22Rv1 (cell line): Measurements from ENCODE around the gene VSIR.

Source experiments
- H3K27ac ChIP-seq: fragments of 450-650 bp; 2 replicates; pipeline ENCODE4 v1.5.1; 2017
- ZFX ChIP-seq: fragments of 450-650 bp; IDR thresholded peaks from 2 replicates; pipeline ENCODE4 v1.6.1; 2017; ENCODE audit warnings: antibody characterized with exemption, borderline replicate concordance
- TF ChIP-seq, protein P1 (sequence below): fragments of 450-650 bp; IDR thresholded peaks from 2 replicates; pipeline ENCODE4 v1.5.1; 2017; ENCODE audit warnings: mild to moderate bottlenecking

Gene VSIR

GRCh38 chr10:71714031-71714410 lies 59.3 kb downstream of the VSIR start:
- H3K27ac ChIP-seq: no peak overlapping the region
- no peak for TF ChIP-seq ZFX
- TF ChIP-seq, protein P1, sequence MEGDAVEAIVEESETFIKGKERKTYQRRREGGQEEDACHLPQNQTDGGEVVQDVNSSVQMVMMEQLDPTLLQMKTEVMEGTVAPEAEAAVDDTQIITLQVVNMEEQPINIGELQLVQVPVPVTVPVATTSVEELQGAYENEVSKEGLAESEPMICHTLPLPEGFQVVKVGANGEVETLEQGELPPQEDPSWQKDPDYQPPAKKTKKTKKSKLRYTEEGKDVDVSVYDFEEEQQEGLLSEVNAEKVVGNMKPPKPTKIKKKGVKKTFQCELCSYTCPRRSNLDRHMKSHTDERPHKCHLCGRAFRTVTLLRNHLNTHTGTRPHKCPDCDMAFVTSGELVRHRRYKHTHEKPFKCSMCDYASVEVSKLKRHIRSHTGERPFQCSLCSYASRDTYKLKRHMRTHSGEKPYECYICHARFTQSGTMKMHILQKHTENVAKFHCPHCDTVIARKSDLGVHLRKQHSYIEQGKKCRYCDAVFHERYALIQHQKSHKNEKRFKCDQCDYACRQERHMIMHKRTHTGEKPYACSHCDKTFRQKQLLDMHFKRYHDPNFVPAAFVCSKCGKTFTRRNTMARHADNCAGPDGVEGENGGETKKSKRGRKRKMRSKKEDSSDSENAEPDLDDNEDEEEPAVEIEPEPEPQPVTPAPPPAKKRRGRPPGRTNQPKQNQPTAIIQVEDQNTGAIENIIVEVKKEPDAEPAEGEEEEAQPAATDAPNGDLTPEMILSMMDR: no peak

DNA sequence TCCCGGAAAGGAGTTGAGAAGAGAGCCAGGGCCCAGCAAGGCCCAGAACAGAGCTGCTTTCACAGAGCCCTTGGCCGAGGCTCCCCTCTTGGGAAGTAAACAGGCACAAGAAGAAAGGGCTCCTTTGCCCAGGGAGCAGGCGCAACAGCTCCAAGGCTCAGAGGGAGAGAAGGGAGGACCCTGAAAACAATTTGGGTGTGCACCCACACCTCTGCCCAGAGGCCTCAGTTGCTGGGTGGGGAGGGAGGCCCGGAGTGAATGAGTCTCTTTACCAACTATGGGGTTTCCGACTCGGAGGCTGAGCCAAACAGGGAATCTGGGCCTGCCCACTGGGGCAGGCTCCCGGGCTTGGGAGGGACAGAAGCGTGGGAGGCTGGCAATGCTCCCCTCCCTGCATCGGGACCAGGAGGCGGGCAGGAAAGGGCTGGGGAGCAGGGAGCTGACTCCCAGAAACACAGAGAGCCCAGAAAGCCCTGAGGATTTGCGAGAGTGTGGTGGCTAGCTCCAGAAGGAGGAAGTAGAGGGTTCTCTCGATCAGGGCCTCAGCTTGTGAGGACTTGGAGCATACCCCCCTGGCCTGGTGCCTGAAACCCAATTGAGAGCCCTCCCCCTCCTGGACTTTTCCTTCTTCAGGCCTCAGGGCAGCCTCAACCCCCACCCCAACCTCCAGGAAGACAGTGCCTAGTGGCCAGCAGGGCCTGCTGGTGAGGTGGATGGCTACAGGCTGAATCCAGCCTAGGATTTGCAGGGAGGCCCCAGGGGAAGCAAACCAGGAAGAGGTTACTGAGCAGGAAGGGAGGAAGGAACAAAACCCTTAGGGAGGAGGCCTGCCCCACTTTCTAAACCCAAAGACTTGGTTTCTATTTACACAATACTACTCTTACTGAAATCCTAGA lies 59.9 kb downstream of the VSIR start:
- no peak for TF ChIP-seq ZFX
- TF ChIP-seq, protein P1: no peak
- no peak overlapping the region for H3K27ac ChIP-seq

GRCh38 chr10:71712572-71713134 lies 60.7 kb downstream of the VSIR start:
- TF ChIP-seq, protein P1: no peak
- TF ChIP-seq ZFX: no peak
- H3K27ac ChIP-seq: no peak overlapping the region

- no peak overlapping the region for H3K27ac ChIP-seq
- TF ChIP-seq, protein P1: no peak
- TF ChIP-seq ZFX: no peak
Observed at GRCh38 chr10:71712170-71712569, 61.1 kb downstream of the VSIR start.

- TF ChIP-seq, protein P1: no peak
- TF ChIP-seq ZFX: no peak
Observed at GRCh38 chr10:71711052-71711623, 62.2 kb downstream of the VSIR start.

GRCh38 chr10:71710519-71710918 lies 62.8 kb downstream of the VSIR start:
- H3K27ac ChIP-seq: no peak overlapping the region
- no peak for TF ChIP-seq ZFX
- TF ChIP-seq, protein P1: no peak

More at GRCh38 chr10:71711052-71711623, 62.2 kb downstream of the VSIR start:
- H3K27ac ChIP-seq: no peak overlapping the region
